SK-N-SH (cell line): ENCODE measurements around the gene ASB15.

Experiments
- CTCF ChIP-seq: fragments of 200-600 bp; sonication (generic); IDR thresholded peaks from 2 replicates; pipeline ENCODE4 v1.6.1; 2017; ENCODE audit warnings: antibody characterized with exemption, mild to moderate bottlenecking, moderate library complexity
- POLR2AphosphoS5 ChIP-seq: IDR thresholded peaks from 2 replicates; pipeline ENCODE4 v1.6.1; 2012; ENCODE audit warnings: low read depth, low read length
- REST ChIP-seq: IDR thresholded peaks from 2 replicates; pipeline ENCODE4 v1.6.1; 2012; ENCODE audit warnings: mild to moderate bottlenecking, low read depth, low read length, moderate library complexity
- RFX5 ChIP-seq: IDR thresholded peaks from 2 replicates; pipeline ENCODE4 v1.6.1; 2012; ENCODE audit warnings: mild to moderate bottlenecking, improper control_type of control experiment, low read length
- TAF1 ChIP-seq: IDR thresholded peaks from 2 replicates; pipeline ENCODE4 v1.6.1; 2012; ENCODE audit warnings: low read depth, mild to moderate bottlenecking, low read length, moderate library complexity, borderline replicate concordance
- TEAD4 ChIP-seq: IDR thresholded peaks from 2 replicates; pipeline ENCODE4 v1.4.0; 2012; ENCODE audit warnings: mild to moderate bottlenecking, borderline replicate concordance; ENCODE audit not compliant: insufficient read depth
- YY1 ChIP-seq: IDR thresholded peaks from 2 replicates; pipeline ENCODE4 v1.4.0; 2012; ENCODE audit warnings: low read depth, mild to moderate bottlenecking
- ZBTB33 ChIP-seq: IDR thresholded peaks from 2 replicates; pipeline ENCODE4 v1.4.0; 2012; ENCODE audit warnings: low read depth, borderline replicate concordance

- no peak for TF ChIP-seq CTCF
- no peak for TF ChIP-seq TAF1
- no peak for TF ChIP-seq POLR2AphosphoS5
- no peak for TF ChIP-seq RFX5
- no peak for TF ChIP-seq YY1
- no peak for TF ChIP-seq REST
- no peak for TF ChIP-seq TEAD4
- no peak for TF ChIP-seq ZBTB33
Measured at GRCh38 chr7:123598657-123599056, 3.0 kb upstream of the ASB15 start.
